Activated CD4-positive, alpha-beta T cell treated with anti-CD3 and anti-CD28 coated beads, Interleukin-2, amount 50 U/mL, for 48 hours (primary cell): ENCODE data around the gene RARA.
A peak's percentile ranks its signal among the peaks of the same experiment; 100 is the strongest.

Experiments
- DNase-seq, 2 experiments: peaks; one replicate each; pipeline ENCODE4 v3.0.0-alpha.2; 2020

The RARA gene

DNA sequence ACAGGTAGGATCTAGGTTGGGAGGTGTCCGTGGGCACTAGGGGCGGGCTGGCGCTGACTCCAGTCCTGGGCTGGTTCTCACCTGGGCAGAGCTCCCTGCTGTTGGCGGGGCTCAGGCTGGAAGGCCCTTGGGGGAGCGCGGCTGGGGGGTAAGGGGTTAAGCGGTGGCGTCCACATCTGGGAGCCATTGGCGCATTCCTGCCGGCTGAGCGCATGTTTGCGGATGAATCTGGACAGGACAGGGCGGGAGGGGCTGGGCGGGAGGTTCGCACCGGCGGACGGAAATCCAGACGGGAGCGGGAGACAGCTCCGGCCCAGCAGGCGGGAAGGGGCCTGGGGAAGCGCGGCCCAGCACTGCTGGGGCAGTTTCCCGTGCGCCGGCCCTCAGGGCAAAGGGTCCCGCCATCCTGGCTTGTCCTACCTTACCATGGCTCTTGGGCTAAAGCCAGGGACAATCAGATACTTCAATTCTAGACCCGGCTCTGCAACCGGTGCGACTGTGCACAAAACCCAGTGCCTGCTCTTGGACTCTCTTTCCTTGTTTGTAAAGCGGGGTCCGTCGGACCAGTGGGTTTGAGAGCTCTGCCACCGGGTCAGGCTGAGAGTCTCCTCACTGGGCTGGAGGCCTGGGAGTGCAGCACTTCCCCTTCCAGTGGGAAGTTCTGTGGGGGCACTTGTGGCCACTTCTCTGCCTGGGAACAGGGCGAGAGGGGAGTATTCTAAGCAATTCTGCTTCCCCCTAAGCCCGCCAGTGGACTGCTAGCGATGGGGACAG lies 7.8 kb downstream of the RARA start:
- no peak for DNase-seq

DNA sequence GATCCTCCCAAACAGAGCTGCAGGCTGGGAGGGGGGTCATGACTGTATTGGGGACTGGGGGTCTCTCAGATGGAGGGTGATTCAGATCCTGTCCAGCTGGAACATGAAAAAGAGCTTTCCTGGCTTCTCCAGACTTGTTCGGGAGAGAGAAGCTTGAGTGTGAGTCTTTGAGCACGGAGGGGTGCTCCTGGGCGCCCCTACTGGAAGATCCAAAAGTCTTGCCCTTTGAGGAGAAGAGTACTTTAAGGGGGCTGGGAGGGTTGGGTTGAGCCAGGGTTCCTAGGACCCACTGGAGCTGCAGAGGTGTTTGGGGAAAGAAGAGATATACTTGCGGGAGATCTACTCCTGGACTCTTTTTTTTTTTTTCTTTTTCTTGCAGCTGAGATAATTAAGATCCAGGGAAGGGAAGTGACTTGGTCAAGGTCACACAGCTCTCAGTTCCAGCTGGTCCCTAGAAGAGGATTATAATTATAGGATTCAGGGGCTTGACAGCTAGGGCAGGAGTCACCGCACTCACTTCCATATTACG lies 8.4 kb downstream of the RARA start:
- DNase-seq, result peak in 1 of 2 experiments; percentile 57

DNA sequence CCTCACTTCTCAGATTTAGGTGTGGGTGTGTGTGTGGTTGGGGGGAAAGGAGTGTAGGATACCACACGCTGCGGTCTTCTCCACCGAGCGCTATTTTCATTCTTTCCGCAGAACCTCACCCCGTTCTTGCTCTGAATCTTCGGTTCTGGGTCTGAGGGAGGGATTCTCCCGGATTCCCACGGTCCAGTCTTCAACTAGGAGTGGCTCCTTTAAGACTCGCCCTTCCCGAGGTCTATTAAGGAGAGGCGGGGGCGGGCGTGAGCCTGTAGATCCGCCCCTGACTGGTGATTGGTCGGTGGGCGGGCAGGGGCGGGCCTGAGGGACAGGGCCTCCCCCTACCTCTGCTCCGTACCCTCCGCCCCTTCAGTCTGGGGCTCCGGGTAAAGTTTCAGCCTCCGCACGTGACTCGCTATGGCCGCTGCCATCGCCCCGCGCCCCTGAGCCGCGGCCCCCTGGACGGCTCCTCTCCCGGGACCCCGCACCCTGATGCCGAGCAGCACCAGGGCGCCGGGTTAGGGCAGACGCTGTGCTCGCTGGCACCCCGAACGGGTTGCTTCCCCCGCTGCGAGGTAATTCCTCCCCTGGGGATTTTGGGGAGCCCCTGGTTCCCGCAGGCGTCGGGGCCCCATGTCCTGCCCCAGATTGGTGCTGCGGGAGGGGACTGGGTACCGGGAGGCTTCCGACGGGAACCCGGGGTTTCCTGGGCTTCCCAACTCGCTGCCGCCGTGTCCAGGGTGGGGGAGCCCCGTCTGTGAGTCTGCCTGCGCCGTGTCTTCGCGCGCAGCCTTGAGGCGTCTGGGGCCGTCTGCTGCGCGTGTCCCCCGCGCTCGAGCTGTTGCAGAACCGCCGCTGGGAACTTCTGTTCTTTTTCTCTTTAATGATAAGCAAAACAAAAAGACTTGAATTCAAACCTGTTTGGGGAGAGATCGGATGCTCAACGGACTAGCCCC lies 9.2 kb downstream of the RARA start:
- peak; percentile 94 for DNase-seq

DNA sequence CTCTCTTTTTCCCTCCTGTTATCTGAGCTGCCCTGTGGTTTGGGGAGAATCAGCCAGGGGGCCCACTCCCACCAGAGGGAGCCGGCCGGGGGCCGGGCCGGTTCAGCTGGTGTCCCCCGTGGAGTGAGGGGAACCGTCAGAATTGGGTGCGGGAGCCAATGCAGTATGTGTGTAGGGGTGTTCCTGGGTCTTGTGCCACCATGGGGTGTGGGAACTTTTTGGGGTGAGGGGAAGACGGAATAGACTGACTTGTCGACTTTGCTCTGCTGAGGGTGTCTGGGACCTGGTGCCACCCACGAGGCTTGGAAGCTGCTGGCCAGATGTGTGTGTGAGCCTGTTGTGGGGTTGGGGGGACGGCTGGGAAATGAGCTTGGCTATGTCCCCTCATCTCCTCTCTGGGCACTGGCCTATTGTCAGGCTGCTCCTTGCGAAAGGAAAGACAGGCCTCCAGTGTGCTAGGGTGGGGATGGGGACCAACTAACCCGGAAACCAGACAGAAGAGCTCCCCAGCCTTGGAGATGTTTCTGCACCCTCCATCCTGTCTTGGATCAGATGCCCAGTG lies 9.9 kb downstream of the RARA start:
- no peak for DNase-seq

DNA sequence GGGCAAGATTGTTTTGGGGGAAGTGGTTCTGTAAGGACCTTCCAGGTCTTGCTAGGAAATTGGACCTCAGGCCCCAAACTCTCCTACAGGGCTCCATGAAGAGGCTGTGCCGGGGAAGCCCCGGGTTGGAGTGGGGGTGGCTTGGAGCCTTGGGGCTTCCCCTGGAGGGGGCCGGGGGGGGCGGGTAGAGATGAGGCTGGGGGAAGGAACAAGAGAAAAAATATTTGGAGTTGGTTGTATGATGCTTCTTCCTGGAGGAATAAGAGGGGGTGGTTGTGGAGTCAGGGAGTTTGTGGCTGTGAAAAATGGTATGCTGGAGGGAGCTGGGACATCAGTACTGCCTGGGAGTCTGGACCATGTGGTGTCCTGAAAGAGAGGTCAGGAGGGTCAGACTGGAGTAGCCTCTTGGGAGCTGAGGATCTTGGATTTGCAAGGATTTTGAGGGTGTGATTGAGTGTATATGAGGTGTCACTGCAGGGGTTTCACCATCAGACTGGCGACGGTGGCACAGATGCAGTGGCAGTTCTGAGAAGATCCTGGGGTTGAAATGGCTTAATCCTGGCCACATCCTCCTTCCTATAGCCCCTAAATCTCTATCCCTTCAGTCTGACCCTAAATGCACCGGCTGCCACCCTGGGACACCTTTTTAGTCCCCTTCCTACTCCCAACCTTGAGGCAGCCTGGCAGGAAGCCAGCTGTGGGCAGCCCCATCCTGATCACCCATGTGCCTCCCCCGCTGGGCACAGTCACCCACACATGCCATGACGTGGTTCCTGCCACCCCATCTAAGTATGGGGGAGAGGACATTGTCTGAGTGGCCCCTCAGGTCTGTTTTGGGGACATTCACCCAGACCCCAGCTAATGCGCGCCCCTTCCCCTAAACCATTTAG lies 10.9 kb downstream of the RARA start:
- peak; percentile 65 to 72 for DNase-seq

DNA sequence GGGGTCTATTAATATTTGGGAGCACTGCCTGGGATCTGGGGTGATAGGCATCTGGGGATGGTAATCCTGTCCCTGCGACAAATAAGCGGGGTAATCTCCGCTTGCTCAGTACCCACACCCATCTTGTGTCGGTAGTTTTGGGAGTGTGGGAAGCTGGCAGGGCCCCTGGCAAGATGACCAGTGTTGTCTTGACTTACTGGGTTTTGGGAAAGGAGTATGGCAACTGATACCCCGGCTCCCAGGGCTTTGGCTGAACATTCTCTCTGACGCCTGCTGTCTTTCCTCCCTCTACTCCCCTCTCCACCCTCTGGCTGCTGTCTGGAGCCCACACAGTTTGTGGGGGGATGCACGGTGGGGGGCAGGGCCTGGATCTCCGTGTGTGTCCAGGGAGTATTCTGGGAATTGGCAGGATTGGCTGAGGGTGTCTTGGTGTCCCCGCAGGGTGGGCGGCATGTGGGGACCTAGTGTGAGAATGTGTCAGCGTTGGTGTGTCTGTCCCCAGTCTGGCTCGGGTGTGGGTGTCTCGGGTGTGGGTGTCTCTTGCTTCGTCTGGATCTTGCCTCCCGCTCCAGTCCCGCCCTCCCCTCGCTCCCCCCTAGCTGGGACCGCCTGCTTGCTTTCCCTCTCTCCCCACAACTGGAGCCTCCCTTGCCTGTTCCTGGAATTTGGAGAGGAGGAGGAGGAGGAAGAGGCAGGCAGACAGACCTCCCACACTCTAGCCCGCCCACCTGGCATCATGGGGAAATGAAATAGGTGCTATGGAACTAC lies 12.0 kb downstream of the RARA start:
- peak in 1 of 2 experiments; percentile 43 for DNase-seq

DNA sequence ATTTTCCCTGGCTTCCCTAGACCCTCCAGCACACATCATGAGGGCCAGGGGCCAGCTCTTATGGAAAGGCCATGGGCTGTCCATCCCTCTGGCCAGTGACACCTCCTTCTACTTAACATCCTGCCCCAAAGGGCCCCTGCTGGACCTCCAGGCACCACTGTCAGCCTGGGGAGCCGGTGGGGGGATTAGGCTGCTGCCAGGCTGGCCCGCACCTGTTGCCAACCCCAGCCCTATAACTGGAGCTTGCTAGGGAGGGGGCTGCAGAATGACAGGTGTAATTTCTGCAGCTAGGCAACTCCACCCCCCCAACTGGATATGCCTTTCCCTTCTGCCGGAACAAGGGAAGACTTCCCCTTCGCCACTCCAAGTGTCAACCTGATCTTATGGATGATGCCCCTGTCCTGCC lies 12.5 kb downstream of the RARA start:
- no peak for DNase-seq

DNA sequence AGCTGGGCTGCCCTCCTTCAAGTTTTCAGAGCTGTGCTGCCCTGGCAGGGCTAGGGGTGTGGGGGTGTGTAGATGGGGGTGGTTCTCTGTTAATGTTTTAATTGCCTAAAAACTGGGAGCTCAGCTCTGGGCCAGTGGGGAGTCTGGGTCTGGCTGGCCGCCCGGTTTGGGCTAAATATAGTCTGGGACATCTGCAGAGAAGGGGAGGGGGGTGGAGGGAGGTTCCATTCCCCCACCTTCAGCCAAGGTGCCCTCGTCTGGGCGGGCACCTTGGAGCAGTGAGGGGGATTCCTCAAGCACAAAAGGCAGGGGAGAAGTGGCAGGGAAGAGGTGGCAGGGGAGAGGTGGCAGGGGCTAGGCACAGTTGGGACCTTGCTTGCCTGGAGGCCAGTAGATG lies 13.0 kb downstream of the RARA start:
- DNase-seq, result no peak

DNA sequence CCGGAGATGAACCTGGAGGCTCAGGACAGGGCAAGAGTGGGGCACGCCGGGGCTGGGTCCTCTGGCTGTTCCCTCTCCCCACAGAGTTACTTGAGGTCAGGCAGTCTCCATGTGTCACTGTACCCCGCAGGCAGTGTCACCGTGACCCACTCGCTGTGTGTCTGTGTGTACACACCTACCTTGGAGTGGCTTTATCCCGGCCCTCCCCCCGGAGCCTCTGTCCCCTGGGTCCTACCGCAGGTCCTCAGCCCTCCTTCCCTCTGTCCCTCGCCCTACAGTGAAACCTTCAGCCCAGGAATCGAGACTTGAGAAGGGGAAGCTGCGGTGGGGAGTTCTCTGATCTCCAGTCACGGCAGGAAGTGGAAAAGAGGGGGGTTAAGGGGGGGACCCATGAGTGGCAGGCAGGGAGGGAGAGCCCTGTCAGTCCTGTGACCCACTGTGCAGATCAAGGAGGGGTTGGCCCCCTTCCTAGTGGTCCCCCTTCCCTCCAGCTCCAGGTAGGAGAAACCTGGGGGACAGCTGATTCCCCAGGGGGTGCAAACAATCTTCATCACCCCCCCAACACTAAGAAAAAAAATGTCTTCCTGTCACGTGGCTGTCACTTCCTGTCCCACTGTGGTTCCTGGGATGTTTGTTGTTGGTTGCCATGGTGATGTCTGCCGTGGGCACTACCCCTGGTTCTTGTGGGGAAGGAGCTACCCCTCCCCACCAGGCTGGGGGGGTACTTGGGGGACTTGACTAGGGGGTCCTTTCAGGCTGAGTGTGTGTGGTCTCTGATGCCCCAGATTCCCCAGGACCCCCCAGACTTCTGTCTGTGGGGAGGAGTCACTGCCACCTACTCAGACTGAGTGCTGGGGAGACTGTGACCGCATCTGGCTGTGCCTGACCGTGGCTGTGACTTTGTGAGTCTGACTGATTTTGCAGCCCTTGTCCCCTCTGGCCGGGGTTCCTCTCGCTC lies 13.7 kb downstream of the RARA start:
- peak; percentile 73 to 82 for DNase-seq

DNA sequence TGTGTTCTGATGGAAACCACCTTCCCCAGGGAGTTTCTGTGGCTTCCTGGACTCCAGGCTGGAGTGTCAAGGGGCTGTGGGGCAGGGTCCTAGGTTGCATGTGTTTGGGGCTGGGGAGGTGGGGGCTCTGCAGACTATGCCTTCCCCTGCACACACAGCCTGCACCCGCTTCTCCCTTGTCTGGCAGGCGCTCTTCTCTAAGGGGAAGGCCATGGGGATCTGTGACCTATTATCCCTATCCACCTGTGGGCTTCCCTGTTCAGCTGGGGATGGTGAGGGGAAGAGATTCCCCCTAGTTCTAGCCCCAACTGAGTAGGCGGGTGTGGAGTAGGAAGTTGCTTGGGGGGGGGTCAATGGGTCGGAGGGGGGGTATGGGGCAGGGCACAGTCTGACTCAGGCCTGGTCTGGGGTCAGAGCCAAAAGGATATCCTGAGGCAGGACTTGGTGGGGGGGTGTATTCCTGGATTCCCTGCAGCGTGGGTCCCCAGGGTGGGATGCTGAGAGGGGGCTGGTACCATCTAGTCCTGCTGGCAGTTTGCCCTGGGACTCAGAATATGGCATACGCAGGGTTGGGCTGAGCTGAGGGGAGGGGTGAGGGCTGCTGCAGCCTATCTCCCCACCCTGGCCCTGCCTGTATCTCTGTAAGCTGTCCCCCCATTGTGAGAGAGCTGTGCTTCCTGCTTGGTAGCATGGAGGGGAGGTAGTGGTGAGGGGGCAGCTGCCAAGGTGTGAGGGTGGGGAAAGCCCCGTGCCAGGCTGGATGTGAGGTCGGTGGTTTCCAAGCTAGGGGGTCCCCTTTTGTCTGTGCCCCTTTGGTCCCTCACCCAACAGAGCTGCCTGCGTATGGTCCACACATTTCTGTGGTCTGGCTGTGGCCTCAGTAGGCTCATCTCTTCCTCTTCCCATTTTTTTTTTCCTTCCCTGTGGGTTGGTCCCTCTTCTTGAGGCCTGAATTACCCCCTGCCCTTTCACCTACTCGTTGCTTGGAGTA lies 14.7 kb downstream of the RARA start:
- DNase-seq, result peak; percentile 52 to 56

DNA sequence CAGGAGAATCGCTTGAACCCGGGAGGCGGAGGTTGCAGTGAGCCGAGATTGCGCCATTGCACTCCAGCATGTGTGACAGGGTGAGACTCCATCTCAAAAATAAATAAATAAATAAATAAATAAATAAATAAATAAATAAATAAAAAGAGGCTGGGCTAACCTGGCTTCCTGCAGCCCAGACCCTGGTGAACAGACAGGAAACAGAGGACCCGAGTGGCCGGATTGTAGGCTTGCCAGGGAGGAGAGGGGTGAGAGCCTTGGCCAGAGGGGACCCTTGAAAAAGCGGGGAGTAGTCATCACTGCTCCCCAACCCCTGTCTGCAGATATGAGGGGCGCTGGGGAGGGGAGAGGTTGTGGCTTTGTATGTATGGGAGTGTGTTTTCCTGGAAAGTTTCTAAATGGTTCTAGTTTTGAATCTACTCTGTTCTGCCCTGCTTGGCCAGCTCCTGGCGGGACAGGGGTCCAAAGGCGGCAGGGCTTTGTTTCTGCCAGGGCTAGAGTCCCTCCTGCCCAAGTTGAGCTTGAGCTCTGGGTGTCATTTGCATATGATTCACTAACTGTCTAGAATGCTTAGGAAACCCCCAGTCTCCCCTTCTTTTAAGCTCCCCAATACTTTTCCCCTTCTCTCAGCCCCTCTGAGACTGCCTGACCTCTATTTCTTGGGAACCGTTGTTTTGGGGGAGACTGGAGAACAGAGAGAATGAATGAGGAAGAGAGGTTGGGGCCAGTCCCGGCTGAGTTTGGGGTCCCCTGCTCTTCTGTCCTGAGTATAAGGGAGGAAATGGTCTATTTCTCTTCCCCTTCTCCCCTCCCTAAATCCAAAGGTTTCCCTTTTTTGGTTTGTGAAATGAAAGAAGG lies 16.4 kb downstream of the RARA start:
- peak in 1 of 2 experiments; percentile 32 for DNase-seq

DNA sequence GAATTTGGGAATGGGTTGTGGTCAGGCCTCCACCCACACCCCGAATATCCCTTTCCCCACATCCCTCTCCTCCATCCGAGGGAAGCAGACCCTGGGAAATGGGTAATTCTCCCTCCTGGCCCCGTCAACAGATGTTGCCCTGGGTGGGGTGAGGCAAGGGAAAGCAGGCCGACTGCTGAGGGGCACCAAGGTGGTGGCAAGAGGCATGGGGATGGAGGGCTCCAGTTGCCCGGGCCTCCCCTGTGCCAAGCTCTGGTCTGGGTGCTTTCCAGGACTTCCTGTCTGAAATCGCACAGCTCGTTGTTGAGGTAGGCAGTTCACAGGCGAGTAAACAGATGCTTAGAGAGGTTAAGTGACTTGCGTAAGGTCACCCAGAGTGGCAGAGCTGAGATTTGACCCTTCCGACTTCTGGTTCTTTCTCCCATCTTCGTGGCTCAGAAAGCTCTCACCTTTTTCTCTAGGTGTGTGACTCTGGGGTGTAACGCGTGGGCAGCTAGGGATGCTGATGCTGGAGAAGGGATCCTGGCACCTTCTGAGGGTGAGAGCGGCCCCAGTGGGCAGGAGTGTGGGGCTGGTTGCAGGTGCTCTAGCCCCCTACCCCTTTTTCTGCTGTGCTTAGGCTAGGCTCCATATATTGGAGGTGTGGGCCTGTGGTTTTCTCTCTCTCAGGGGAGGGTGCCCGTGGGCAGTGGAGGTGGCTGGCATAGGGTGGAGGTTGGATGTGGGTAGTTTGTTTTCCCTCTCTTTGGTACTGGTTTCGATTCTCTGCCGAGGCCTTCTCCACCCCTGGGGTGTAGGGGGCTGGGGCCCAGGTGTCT lies 17.2 kb downstream of the RARA start:
- DNase-seq, result peak; percentile 47 to 60

DNA sequence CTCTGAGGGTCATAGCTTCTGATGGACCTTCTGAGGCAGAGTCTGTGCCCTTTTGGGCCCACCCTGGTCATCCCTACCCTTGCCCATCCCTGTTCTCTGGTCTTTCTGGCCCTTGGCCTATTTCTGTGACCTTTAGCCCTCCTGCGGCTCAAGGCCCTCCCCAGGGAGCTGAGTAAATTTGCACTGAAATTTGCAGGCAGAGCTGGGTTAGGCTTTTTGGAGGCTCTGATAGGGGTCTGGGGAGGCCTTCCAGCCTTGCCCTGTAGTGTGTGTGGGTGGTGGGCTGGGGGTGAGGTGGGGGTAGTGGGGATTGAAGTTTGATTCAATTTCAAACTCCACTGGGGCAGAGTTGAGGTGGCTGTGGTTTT lies 17.8 kb downstream of the RARA start:
- DNase-seq, result no peak

DNA sequence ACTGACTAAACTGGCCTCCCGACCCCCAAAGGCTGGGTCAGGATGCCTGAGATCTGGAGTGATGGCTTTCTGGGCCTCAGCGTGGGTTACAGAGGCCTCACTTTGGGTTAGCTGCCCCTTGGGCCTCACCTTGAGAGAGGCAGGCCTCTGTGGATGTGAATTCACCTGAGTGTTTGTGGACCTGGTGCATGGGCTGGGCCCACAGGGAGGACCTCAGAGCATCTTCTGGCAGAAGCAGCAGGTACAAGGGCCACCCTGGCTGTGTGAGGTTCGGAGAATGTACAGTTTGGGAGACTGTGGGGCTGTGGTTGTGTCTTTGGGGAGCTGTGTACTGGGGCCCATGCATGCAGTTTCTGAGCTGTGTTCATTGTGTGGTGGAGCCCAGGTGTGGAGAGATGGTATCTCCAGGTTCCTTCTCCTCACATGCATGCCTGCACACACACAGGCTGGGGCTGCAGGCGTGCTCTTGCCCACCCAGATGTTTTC lies 18.3 kb downstream of the RARA start:
- DNase-seq, result no peak

DNA sequence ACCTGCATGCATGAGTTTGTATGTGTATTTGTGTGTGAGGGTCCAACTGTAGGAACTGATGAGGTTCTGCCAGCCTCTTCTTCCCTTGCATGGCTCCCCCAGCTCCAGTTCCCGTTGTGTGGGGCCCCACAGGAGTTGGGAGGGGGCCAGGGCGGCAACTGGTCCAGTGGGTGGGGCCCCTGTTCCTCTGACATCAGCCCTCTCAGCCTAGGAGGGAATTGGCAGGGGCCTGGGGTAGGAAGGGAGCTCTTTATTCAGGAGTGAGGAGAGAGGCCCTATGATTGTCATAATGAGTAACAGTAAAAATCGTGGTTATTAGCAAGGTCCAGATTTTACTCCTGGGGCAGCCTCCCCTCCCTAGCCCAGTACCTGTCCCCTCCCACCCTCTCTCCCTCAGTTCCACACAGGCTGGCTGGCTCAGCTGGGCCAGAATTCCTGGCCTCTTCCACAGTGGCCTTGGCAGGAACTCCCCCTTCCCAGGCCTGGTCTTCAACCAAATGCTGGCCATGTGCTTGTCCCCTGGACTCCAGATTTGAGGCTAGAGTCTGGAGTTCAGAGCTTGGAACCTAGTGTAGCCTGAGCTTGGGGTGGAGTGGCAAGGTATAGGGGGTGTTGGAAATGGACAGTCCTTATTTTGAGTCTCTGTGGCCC lies 18.9 kb downstream of the RARA start:
- no peak for DNase-seq

DNA sequence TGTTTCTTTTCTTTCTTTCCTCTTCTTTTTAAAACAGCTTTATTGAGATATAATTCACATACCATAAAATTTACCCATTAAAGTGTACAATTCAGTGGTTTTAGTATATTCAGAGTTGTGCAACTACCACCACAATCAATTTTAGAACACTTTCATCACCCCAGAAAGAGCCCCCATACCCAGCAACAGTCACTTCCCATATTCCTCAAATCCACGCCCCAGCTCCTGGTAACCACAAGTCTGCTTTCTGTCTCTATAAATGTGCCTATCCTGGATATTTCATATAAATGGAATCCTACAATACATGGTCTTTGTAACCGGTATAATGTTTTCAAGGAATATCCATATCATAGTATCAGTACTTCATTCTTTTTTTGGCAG lies 19.4 kb downstream of the RARA start:
- no peak for DNase-seq
